Measurements from ENCODE around the gene AMOT. TPM values are rescaled to one million over a fixed set of nuclear protein-coding genes. Genes with fewer than 3 reads are reported as not detected.

The AMOT gene
- total and polyA plus RNA-seq, 10 of the 15 experiments (the other 5 are each of a cell fraction or from before 2014, with no cell fraction given): 0.92 to 14.5 (median 2.9) TPM

- no peak overlapping the region for H3K9ac ChIP-seq (ENCODE audit: control insufficient read depth, insufficient read depth, low read length)
- no peaks in the 10 kb centered on the region for H4K20me1 ChIP-seq (ENCODE audit: control insufficient read depth, insufficient read depth)
- ChIA-PET POLR2A (no interaction called here), SMC1A (ENCODE audit: uncharacterized antibody, unreplicated experiment) (interaction anchor here (1.6 kb wide), 1 partner anchor 11 kb away, joined by 3 read pairs; no protein-coding TSS in a partner anchor), CTCF (no interaction called here), RAD21 (ENCODE audit: unreplicated experiment) (no interaction called here)
- no peak overlapping the region for H3K4me3 ChIP-seq
- FAIRE-seq (no peak), DNase-seq (ENCODE audit: low read depth, low spot score) (no peak), ATAC-seq (no peak)
- no peak overlapping the region for H2AFZ ChIP-seq (ENCODE audit: control insufficient read depth, low read depth, low read length)
- no peaks in the 10 kb centered on the region for H3K79me2 ChIP-seq (ENCODE audit: control insufficient read depth, insufficient read depth, low read length)
- no peaks in the 10 kb centered on the region for H3K27me3 ChIP-seq (replicated peaks in 1 of 2; ENCODE audit: control insufficient read depth in 2 of 2, insufficient read depth in 2 of 2, low read length in 1 of 2)
- H3K27ac ChIP-seq (ENCODE audit: control insufficient read depth, insufficient read depth): no peak overlapping the region
- H3K4me2 ChIP-seq (ENCODE audit: control insufficient read depth, insufficient read depth): no peak overlapping the region
- H3K4me1 ChIP-seq (ENCODE audit: control insufficient read depth, insufficient read depth, low read length): no peaks in the 10 kb centered on the region
- intact Hi-C loops (cut with micrococcal nuclease; ENCODE audit: unreplicated experiment) (no loop called here), in situ Hi-C loops (cut with MboI) (no loop called here)
- H3K9me3 ChIP-seq (replicated peaks; ENCODE audit: control insufficient read depth, insufficient read depth, low read length): no peaks in the 10 kb centered on the region; the same call in 2 of the 3 replicates
- BruUV-seq (replicated peaks): no TSS peak
- no peaks in the 10 kb centered on the region for H3K36me3 ChIP-seq (ENCODE audit: control insufficient read depth in 2 of 2, insufficient read depth in 2 of 2, low read length in 1 of 2)
- WGBS (ENCODE audit: insufficient coverage, insufficient replicate concordance, low lambda C conversion rate, missing lambda C conversion rate): 37% methylated on average over 7 of the region's 7 CpGs
- TF ChIP-seq YBX1 (IDR thresholded peaks at IDR 0.05) (no peak), HDGF (IDR thresholded peaks at IDR 0.05) (no peak), ZBED1 (IDR thresholded peaks at IDR 0.05; ENCODE audit: borderline replicate concordance) (no peak), BRCA1 (IDR thresholded peaks at IDR 0.05; ENCODE audit: low read depth, low read length) (no peak), SUPT20H (IDR thresholded peaks at IDR 0.05; ENCODE audit: borderline replicate concordance, control insufficient read depth, low read depth, low read length) (no peak), JUNB (IDR thresholded peaks at IDR 0.05) (no peak), CBX5 (IDR thresholded peaks at IDR 0.05; ENCODE audit: low read depth) (no peak), NFYB (IDR thresholded peaks at IDR 0.05; ENCODE audit: insufficient read depth, low read depth, low read length) (no peak), MXI1 (IDR thresholded peaks at IDR 0.05; ENCODE audit: low read depth, low read length) (no peak), NFYA (IDR thresholded peaks at IDR 0.05; ENCODE audit: borderline replicate concordance, low read depth, low read length) (no peak), KDM1A (IDR thresholded peaks at IDR 0.05; ENCODE audit: borderline replicate concordance) (no peak), EZH2 (IDR thresholded peaks at IDR 0.05; ENCODE audit: borderline replicate concordance, control insufficient read depth, low read depth, low read length) (no peak), NR2C2 (IDR thresholded peaks at IDR 0.05; ENCODE audit: borderline replicate concordance, control insufficient read depth, insufficient read length, low read depth) (no peak), EP300 (IDR thresholded peaks at IDR 0.05; ENCODE audit: borderline replicate concordance in 1 of 2, control insufficient read depth in 1 of 2, low read depth in 2 of 2, low read length in 2 of 2) (no peak), PKNOX1 (IDR thresholded peaks at IDR 0.05) (no peak)
- TF ChIP-seq, protein P1, sequence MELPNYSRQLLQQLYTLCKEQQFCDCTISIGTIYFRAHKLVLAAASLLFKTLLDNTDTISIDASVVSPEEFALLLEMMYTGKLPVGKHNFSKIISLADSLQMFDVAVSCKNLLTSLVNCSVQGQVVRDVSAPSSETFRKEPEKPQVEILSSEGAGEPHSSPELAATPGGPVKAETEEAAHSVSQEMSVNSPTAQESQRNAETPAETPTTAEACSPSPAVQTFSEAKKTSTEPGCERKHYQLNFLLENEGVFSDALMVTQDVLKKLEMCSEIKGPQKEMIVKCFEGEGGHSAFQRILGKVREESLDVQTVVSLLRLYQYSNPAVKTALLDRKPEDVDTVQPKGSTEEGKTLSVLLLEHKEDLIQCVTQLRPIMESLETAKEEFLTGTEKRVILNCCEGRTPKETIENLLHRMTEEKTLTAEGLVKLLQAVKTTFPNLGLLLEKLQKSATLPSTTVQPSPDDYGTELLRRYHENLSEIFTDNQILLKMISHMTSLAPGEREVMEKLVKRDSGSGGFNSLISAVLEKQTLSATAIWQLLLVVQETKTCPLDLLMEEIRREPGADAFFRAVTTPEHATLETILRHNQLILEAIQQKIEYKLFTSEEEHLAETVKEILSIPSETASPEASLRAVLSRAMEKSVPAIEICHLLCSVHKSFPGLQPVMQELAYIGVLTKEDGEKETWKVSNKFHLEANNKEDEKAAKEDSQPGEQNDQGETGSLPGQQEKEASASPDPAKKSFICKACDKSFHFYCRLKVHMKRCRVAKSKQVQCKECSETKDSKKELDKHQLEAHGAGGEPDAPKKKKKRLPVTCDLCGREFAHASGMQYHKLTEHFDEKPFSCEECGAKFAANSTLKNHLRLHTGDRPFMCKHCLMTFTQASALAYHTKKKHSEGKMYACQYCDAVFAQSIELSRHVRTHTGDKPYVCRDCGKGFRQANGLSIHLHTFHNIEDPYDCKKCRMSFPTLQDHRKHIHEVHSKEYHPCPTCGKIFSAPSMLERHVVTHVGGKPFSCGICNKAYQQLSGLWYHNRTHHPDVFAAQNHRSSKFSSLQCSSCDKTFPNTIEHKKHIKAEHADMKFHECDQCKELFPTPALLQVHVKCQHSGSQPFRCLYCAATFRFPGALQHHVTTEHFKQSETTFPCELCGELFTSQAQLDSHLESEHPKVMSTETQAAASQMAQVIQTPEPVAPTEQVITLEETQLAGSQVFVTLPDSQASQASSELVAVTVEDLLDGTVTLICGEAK (IDR thresholded peaks at IDR 0.05; ENCODE audit: borderline replicate concordance): no peak
- TF ChIP-seq, protein P2, sequence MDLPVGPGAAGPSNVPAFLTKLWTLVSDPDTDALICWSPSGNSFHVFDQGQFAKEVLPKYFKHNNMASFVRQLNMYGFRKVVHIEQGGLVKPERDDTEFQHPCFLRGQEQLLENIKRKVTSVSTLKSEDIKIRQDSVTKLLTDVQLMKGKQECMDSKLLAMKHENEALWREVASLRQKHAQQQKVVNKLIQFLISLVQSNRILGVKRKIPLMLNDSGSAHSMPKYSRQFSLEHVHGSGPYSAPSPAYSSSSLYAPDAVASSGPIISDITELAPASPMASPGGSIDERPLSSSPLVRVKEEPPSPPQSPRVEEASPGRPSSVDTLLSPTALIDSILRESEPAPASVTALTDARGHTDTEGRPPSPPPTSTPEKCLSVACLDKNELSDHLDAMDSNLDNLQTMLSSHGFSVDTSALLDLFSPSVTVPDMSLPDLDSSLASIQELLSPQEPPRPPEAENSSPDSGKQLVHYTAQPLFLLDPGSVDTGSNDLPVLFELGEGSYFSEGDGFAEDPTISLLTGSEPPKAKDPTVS (IDR thresholded peaks at IDR 0.05; ENCODE audit: low read depth, low read length): no peak
These were observed 17.7 kb downstream of the AMOT start for GRCh38 chrX:112822892-112823291.
